SK-N-SH treated with all-trans-retinoic acid at 6 μM for 48 hours (cell line): ENCODE data around the gene DMAP1.

ENCODE experiments used
- ATAC-seq: fragments of 200-7000 bp; cut with Tn5 transposase; 3 replicates; pipeline ENCODE4 v1.9.1; 2020; ENCODE audit warnings: mild to moderate bottlenecking, moderate library complexity
- ARNTL ChIP-seq: fragments of 450-650 bp; formaldehyde crosslinking; IDR thresholded peaks from 2 replicates; pipeline ENCODE4 v1.5.0; 2020; ENCODE audit warnings: low read depth, mild to moderate bottlenecking, moderate library complexity, borderline replicate concordance
- BACH2 ChIP-seq: fragments of 250-450 bp; sonication (Bioruptor Pico); IDR thresholded peaks from 2 replicates; pipeline ENCODE4 v1.9.0; 2021; ENCODE audit warnings: mild to moderate bottlenecking, borderline replicate concordance
- CSDC2 ChIP-seq: fragments of 250-450 bp; sonication (Bioruptor Pico); IDR thresholded peaks from 2 replicates; pipeline ENCODE4 v1.5.0; 2020; ENCODE audit warnings: mild to moderate bottlenecking, moderate library complexity
- ESRRG ChIP-seq: fragments of 250-450 bp; sonication (Bioruptor Pico); IDR thresholded peaks from 2 replicates; pipeline ENCODE4 v1.6.1; 2021; ENCODE audit warnings: mild to moderate bottlenecking
- GLIS3 ChIP-seq: fragments of 250-450 bp; sonication (Bioruptor Pico); IDR thresholded peaks from 2 replicates; pipeline ENCODE4 v1.5.0; 2020; ENCODE audit warnings: mild to moderate bottlenecking, moderate library complexity
- ISL1 ChIP-seq: fragments of 250-450 bp; sonication (Bioruptor Pico); IDR thresholded peaks from 2 replicates; pipeline ENCODE4 v2.1.2; 2022; ENCODE audit warnings: mild to moderate bottlenecking, moderate library complexity
- OSR1 ChIP-seq: fragments of 250-450 bp; sonication (Bioruptor Pico); IDR thresholded peaks from 2 replicates; pipeline ENCODE4 v1.8.0; 2022; ENCODE audit warnings: moderate library complexity, mild to moderate bottlenecking, inconsistent platforms
- PPARA ChIP-seq: fragments of 250-450 bp; sonication (Bioruptor Pico); IDR thresholded peaks from 2 replicates; pipeline ENCODE4 v1.5.0; 2020; ENCODE audit warnings: mild to moderate bottlenecking, borderline replicate concordance
- RARB ChIP-seq: fragments of 250-450 bp; sonication (Bioruptor Pico); IDR thresholded peaks from 2 replicates; pipeline ENCODE4 v1.8.0; 2021; ENCODE audit warnings: mild to moderate bottlenecking, moderate library complexity
- SNAI2 ChIP-seq: fragments of 250-450 bp; sonication (Bioruptor Pico); IDR thresholded peaks from 2 replicates; pipeline ENCODE4 v1.5.0; 2020; ENCODE audit warnings: mild to moderate bottlenecking, moderate library complexity
- TCF4 ChIP-seq: fragments of 250-450 bp; sonication (Bioruptor Pico); IDR thresholded peaks from 2 replicates; pipeline ENCODE4 v1.8.0; 2021; ENCODE audit warnings: mild to moderate bottlenecking, moderate library complexity, borderline replicate concordance
- TOX ChIP-seq: fragments of 250-450 bp; sonication (Bioruptor Pico); IDR thresholded peaks from 2 replicates; pipeline ENCODE4 v1.8.0; 2021; ENCODE audit warnings: mild to moderate bottlenecking, moderate library complexity, borderline replicate concordance
- ZC3H10 ChIP-seq: fragments of 250-450 bp; sonication (Bioruptor Pico); IDR thresholded peaks from 2 replicates; pipeline ENCODE4 v1.5.1; 2021; ENCODE audit warnings: mild to moderate bottlenecking, moderate library complexity
- ZFP3 ChIP-seq: fragments of 250-450 bp; sonication (Bioruptor Pico); IDR thresholded peaks from 2 replicates; pipeline ENCODE4 v1.5.0; 2020; ENCODE audit warnings: mild to moderate bottlenecking, moderate library complexity
- ZFP30 ChIP-seq: fragments of 450-650 bp; formaldehyde crosslinking; IDR thresholded peaks from 2 replicates; pipeline ENCODE4 v1.5.0; 2022; ENCODE audit warnings: mild to moderate bottlenecking, moderate library complexity
- ZNF565 ChIP-seq: fragments of 450-650 bp; formaldehyde crosslinking; conservative IDR thresholded peaks from 2 replicates; pipeline ENCODE4 v1.5.0; 2020; ENCODE audit warnings: low read depth, mild to moderate bottlenecking, moderate library complexity
- ZNF70 ChIP-seq: fragments of 450-650 bp; formaldehyde crosslinking; IDR thresholded peaks from 2 replicates; pipeline ENCODE4 v1.5.0; 2020; ENCODE audit warnings: mild to moderate bottlenecking, moderate library complexity
- TF ChIP-seq, protein P1 (sequence below): fragments of 250-450 bp; sonication (Bioruptor Pico); IDR thresholded peaks from 2 replicates; pipeline ENCODE4 v1.5.1; 2021; ENCODE audit warnings: mild to moderate bottlenecking, moderate library complexity
- TF ChIP-seq, protein P2 (sequence below): fragments of 250-450 bp; sonication (Bioruptor Pico); IDR thresholded peaks from 2 replicates; pipeline ENCODE4 v1.8.0; 2020; ENCODE audit warnings: mild to moderate bottlenecking, moderate library complexity, borderline replicate concordance
- TF ChIP-seq, protein P3 (sequence below): fragments of 250-450 bp; sonication (Bioruptor Pico); IDR thresholded peaks from 2 replicates; pipeline ENCODE4 v1.8.0; 2021; ENCODE audit warnings: low read depth, mild to moderate bottlenecking, moderate library complexity, borderline replicate concordance

The DMAP1 gene

DNA sequence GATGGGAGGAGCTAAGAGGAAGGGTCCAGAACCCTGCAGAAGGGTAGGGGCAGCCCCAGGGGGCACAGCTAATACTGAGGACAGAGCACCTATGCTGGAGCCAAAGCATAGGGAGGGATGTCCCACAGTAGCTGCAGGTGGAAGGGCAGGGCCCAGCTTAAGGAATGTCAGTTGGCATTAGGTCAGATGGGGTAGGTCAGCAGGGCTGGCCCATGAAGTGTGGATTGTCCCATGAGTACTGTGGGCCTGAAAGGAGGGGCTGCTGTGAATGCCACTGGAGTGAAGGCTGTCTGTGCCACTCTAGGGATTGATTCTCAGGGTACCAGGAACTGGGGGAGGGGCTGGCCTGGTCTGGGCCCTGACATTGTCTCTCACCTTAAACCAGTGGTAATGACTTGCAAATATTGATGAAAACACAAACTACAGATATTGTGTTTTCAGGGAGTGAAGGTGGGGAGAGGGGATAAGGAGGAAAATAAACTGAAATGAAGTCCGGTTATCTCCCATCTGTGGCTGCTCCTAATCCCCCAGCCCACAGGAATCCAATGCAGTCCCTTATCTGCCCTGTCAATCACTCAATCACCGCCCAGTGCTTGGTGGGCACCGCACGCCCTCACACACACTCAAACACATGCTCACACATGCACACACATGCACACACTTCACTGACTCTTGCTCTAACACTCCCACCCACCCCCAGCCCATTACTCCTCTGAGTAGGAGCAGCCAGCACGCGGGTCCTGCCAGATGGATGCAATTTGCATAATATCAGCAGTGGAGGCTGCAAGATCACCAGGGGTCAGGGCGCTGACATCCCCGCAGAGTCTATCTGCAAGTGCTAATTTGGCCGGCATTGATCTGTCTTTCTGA, 27.8 kb downstream of the DMAP1 start:
- no peak for ATAC-seq
- TF ChIP-seq, protein P1, sequence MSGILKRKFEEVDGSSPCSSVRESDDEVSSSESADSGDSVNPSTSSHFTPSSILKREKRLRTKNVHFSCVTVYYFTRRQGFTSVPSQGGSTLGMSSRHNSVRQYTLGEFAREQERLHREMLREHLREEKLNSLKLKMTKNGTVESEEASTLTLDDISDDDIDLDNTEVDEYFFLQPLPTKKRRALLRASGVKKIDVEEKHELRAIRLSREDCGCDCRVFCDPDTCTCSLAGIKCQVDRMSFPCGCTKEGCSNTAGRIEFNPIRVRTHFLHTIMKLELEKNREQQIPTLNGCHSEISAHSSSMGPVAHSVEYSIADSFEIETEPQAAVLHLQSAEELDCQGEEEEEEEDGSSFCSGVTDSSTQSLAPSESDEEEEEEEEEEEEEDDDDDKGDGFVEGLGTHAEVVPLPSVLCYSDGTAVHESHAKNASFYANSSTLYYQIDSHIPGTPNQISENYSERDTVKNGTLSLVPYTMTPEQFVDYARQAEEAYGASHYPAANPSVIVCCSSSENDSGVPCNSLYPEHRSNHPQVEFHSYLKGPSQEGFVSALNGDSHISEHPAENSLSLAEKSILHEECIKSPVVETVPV, result no peak
- TF ChIP-seq ESRRG (CRISPR knock-in tag), result no peak
- no peak for TF ChIP-seq ZNF70
- TF ChIP-seq GLIS3 (CRISPR knock-in tag), result no peak
- TF ChIP-seq SNAI2 (CRISPR knock-in tag), result no peak
- TF ChIP-seq ISL1, result no peak
- TF ChIP-seq ZFP30, result no peak
- TF ChIP-seq PPARA (CRISPR knock-in tag), result no peak
- TF ChIP-seq BACH2, result no peak
- no peak for TF ChIP-seq ZFP3 (CRISPR knock-in tag)
- TF ChIP-seq ZC3H10 (CRISPR knock-in tag), result no peak
- TF ChIP-seq, protein P2, sequence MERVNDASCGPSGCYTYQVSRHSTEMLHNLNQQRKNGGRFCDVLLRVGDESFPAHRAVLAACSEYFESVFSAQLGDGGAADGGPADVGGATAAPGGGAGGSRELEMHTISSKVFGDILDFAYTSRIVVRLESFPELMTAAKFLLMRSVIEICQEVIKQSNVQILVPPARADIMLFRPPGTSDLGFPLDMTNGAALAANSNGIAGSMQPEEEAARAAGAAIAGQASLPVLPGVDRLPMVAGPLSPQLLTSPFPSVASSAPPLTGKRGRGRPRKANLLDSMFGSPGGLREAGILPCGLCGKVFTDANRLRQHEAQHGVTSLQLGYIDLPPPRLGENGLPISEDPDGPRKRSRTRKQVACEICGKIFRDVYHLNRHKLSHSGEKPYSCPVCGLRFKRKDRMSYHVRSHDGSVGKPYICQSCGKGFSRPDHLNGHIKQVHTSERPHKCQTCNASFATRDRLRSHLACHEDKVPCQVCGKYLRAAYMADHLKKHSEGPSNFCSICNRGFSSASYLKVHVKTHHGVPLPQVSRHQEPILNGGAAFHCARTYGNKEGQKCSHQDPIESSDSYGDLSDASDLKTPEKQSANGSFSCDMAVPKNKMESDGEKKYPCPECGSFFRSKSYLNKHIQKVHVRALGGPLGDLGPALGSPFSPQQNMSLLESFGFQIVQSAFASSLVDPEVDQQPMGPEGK (CRISPR knock-in tag), result no peak
- no peak for TF ChIP-seq TOX (CRISPR knock-in tag)
- no peak for TF ChIP-seq RARB (CRISPR knock-in tag)
- TF ChIP-seq ZNF565 (CRISPR knock-in tag), result no peak
- TF ChIP-seq TCF4 (CRISPR knock-in tag), result no peak
- no peak for TF ChIP-seq OSR1
- no peak for TF ChIP-seq ARNTL (CRISPR knock-in tag)
- TF ChIP-seq CSDC2 (CRISPR knock-in tag), result no peak
- TF ChIP-seq, protein P3, sequence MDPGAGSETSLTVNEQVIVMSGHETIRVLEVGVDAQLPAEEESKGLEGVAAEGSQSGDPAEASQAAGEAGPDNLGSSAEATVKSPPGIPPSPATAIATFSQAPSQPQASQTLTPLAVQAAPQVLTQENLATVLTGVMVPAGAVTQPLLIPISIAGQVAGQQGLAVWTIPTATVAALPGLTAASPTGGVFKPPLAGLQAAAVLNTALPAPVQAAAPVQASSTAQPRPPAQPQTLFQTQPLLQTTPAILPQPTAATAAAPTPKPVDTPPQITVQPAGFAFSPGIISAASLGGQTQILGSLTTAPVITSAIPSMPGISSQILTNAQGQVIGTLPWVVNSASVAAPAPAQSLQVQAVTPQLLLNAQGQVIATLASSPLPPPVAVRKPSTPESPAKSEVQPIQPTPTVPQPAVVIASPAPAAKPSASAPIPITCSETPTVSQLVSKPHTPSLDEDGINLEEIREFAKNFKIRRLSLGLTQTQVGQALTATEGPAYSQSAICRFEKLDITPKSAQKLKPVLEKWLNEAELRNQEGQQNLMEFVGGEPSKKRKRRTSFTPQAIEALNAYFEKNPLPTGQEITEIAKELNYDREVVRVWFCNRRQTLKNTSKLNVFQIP (CRISPR knock-in tag), result no peak

DNA sequence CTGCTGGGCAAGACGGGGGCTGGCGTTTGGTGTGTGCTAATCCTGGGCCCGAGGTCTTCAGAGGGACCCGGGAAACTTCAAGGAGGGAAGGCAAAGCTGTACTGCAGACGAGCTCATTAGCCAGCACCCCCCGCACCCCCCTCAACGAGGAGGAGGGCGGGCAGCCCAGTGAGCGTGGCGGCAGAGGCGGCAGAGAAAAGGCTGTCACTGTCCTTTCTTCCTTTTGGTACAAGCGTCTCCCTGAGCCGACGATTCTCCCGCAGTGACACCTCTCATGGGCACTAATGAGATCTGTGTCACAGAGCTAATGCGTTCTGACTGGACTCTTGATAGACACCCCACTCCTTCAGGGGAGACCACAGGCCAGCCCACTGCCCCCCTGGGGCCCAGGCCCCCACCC, 29.5 kb downstream of the DMAP1 start:
- ATAC-seq, result no peak
- no peak for TF ChIP-seq ZFP30

DNA sequence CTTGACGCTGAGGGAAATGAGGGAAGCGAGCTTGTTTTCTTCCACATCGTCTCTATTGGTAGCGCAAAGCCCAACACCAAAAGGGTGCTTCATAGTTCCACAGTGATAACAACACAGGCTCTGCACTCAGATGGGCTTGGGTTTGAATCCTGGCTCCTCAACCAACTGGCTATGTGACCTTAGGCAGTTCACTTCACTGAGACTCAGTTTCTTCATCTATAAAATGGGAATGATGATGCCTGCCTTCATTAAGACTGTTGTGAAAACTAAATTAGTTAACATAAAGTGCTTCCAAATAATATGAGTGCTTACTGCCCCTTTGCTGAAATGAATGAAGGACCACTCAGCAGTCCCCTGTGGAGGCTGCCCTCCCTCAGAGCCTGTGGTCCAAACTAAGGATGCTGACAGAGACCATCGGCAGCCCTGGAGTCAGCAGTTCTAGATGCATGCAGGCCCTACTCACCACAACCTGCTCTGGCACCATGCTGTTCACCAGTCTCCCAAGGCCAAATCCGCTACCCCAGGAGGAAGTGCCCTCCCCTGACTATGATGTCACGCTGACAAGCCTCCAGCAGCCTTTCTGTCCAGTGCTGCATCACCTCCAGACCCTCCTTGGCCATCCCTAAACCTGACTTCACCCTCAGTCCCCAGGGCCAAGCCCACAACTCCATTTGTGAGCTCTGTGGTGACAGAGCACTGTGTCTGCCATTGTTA, 30.7 kb downstream of the DMAP1 start:
- ATAC-seq, result no peak

More for the DNA sequence above, 30.7 kb downstream of the DMAP1 start:
- TF ChIP-seq RARB (CRISPR knock-in tag), result no peak
- TF ChIP-seq, protein P2 (CRISPR knock-in tag), result no peak
- TF ChIP-seq, protein P3 (CRISPR knock-in tag), result no peak
- TF ChIP-seq, all 23 proteins: peak for 0
